Fibroblast of lung (primary cell): ENCODE measurements around the gene SAA4.
"Not testable (repeated sequence)": the region's sequence is repeated elsewhere in the genome, so short reads cannot be mapped to it uniquely, and the experiment has no call there.

ENCODE experiments used
- EZH2 ChIP-seq: IDR thresholded peaks from 2 replicates; pipeline ENCODE4 v1.5.1; 2012; ENCODE audit warnings: low read length, control low read depth, mild to moderate bottlenecking; ENCODE audit errors: missing control alignments
- TF ChIP-seq, protein P1 (sequence below), 2 donors: IDR thresholded peaks in 1 of 2; conservative IDR thresholded peaks in 1 of 2; 1 replicate in 1 of 2; 2 replicates in 1 of 2; pipeline ENCODE4 v1.5.1; 2011 to 2012; ENCODE audit warnings: low read length in 2 of 2, control low read depth in 1 of 2, inconsistent platforms in 1 of 2, low read depth in 1 of 2, mild to moderate bottlenecking in 1 of 2

DNA sequence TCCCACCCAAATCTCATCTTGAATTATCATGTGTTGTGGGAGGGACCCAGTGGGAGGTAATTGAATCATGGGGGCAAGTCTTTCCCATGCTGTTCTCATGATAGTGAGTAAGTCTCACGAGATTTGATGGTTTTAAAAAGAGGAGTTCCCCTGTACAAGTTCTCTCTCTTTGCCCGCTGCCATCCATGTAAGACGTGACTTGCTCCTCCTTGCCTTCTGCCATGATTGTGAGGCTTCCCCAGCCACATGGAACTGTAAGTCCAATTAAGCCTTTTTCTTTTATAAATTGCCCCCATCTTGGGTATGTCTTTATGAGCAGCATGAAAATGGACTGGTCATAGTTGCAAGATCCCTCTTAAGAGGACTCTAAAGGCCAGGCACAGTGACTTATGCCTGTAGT lies 38.9 kb downstream of the SAA4 start:
- TF ChIP-seq, protein P1, sequence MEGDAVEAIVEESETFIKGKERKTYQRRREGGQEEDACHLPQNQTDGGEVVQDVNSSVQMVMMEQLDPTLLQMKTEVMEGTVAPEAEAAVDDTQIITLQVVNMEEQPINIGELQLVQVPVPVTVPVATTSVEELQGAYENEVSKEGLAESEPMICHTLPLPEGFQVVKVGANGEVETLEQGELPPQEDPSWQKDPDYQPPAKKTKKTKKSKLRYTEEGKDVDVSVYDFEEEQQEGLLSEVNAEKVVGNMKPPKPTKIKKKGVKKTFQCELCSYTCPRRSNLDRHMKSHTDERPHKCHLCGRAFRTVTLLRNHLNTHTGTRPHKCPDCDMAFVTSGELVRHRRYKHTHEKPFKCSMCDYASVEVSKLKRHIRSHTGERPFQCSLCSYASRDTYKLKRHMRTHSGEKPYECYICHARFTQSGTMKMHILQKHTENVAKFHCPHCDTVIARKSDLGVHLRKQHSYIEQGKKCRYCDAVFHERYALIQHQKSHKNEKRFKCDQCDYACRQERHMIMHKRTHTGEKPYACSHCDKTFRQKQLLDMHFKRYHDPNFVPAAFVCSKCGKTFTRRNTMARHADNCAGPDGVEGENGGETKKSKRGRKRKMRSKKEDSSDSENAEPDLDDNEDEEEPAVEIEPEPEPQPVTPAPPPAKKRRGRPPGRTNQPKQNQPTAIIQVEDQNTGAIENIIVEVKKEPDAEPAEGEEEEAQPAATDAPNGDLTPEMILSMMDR (conservative IDR thresholded peaks at IDR 0.05 in 1 of 2, IDR thresholded peaks at IDR 0.05 in 1 of 2; ENCODE audit: low read depth in 1 of 2, low read length in 2 of 2) = not testable (repeated sequence)
- not testable (repeated sequence) for TF ChIP-seq EZH2
